ENCODE results near the gene ARHGEF7.
A peak's percentile ranks its signal among the peaks of the same experiment; 100 is the strongest.

Gene ARHGEF7

DNA sequence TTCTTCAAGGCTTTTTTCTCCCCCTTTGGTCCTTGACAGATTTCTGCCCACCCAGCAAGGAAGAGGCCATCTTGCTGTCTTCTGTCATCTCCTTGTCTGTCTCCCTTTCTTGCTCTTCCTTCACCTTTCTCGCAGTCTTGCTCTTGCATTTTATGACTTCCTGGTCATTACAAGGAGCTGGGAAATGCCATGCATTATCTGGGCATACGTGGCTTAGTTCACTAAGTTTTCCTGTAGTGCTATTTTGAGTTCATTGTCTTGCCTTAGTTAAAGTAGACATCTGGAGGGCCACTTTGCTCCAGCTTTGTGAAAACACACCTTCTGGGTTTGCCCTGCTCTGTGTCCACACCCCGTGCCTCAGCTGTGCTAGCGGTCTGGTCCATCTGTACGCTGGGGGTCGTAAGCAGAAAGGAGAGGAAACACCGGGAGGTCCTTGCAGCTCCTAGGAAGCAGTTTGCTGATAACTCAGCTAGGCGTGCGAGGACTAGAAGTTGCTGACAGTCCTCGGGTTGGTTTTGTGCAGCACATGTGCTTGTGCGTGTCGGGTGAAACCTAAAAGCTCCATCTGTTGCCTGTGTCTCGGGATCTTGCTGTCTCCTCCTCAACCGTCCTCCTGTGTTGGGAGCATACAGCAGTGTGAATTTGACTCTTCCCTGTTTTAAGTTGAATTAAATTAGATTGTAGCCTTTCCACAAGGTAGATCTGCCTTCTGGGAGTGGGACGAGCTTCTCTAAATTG, 59.4 kb downstream of the ARHGEF7 start:
- DNase-seq (no peak), ATAC-seq (replicated peaks) (no peak)
- Mint-ChIP-seq H3K27ac (peak overlapping the region; percentile 87 to 97), H3K36me3 (ENCODE audit: insufficient read depth) (peaks cover 29% of the 10 kb centered on the region), H3K4me1 (ENCODE audit: low read depth in 2 of 2) (peaks cover 57 to 63% of the 10 kb centered on the region in 2 donors), H3K27me3 (no peaks in the 10 kb centered on the region), H3K4me3 (no peak overlapping the region), H3K9me3 (no peaks in the 10 kb centered on the region)

DNA sequence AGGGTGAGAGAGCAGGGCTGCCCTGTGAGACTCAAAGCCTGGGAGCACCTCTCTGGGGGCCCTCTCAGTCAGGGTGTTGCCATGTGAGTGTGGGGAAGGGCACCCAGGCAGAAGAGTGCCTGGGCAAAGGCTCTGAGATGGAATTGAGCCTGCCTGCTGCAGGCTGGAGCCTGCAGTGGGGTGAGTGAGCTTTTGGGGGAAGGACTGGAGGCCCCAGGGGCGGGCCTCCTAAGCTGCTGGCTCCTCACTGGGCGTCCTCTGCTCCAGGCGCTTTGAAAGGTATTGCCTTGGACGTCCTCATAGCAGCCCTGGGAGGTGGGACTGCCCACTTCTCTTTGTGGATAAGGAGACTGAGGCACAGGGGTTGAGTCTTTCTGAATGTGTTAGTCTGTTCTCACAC, 60.3 kb downstream of the ARHGEF7 start:
- ATAC-seq (replicated peaks) (no peak), DNase-seq (no peak)
- Mint-ChIP-seq H3K27ac (peak overlapping the region; percentile 69 to 97), H3K4me3 (peak overlapping the region in 1 of 2 donors; percentile 10), H3K27me3 (no peaks in the 10 kb centered on the region), H3K4me1 (ENCODE audit: low read depth in 2 of 2) (peaks cover 61 to 68% of the 10 kb centered on the region in 2 donors), H3K36me3 (ENCODE audit: insufficient read depth) (peaks cover 26% of the 10 kb centered on the region), H3K9me3 (no peaks in the 10 kb centered on the region)

DNA sequence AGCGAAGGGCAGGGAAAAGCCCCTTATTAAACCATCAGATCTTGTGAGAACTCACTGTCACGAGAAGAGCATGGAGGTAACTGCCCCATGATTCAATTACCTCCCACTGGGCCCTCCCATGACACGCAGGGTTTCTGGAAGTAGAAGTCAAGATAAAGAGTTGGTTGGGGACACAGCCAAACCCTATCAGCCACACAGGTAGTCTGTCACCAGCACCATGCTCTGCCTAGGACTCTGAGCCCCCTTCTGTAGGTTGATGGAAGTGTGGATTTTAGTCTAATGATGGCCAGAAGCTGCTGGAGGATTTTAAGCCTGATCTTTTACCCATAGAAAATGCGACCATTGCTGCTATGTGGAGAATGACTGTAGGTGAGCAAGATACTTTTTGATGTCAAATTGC, 60.8 kb downstream of the ARHGEF7 start:
- ATAC-seq (replicated peaks) (no peak), DNase-seq (no peak)
- Mint-ChIP-seq H3K36me3 (ENCODE audit: insufficient read depth) (peaks cover 26% of the 10 kb centered on the region), H3K9me3 (no peaks in the 10 kb centered on the region), H3K27ac (peak overlapping the region; percentile 69 to 97), H3K27me3 (no peaks in the 10 kb centered on the region), H3K4me3 (peak overlapping the region in 1 of 2 donors; percentile 9), H3K4me1 (ENCODE audit: low read depth in 2 of 2) (peaks cover 60 to 66% of the 10 kb centered on the region in 2 donors)

DNA sequence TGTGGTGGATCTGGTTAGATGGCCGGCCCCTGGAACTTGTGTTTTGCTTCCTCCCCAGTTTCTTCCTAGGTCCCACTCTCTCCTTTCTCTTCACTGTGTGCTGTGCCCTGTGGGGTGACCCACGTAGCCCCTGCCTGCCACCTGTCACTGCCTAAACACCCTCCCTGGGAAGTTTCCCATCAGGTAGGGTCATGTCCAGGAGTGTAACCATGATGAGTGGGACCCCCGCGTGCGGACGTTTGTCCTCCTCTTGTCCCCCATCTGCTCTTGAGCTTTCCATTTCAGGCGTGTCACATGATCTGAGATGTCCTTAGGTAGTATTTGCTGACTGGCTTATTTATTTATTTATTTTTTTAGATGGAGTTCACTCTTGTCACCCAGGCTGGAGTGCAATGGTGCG, 61.3 kb downstream of the ARHGEF7 start:
- H3K4me1 Mint-ChIP-seq (ENCODE audit: low read depth in 2 of 2), result peaks cover 63 to 64% of the 10 kb centered on the region in 2 donors
- DNase-seq (no peak), ATAC-seq (replicated peaks) (no peak)
- H3K4me3 Mint-ChIP-seq, result peak overlapping the region; percentile 44 to 75
- no peaks in the 10 kb centered on the region for H3K27me3 Mint-ChIP-seq
- peak overlapping the region; percentile 90 to 97 for H3K27ac Mint-ChIP-seq
- peaks cover 26% of the 10 kb centered on the region for H3K36me3 Mint-ChIP-seq (ENCODE audit: insufficient read depth)
- no peaks in the 10 kb centered on the region for H3K9me3 Mint-ChIP-seq

DNA sequence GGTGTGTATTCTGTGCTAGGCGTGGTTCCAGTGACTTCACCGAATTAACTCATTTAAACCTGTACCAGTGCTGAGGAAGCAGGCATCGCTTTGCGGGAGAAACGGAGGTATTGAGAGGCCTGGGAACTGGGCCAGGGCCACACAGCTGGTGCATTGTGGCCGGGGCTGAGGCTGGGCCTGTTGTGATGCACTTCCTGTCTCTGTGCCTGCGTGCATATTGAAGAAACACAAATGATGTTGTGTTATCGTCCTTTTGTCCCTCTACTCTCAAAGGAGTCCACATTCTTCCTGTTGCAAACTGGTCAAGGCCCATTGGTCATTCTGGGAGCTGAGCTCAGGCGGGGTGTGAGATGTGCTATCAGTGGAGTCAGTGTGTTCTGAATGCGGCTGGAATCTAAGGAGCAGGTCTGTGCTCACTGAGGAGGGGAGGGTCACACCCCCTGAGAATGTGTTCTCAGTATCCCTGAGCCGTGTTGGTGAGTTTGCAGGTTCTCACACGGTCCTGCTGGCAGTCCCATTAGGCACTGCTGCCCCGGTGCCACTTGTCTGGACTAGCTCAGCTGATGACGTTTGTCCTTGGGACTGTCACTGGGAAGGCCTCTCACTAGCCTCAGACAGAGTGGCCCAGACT, 62.1 kb downstream of the ARHGEF7 start:
- H3K9me3 Mint-ChIP-seq, result no peaks in the 10 kb centered on the region
- no peaks in the 10 kb centered on the region for H3K27me3 Mint-ChIP-seq
- peak overlapping the region; percentile 44 to 75 for H3K4me3 Mint-ChIP-seq
- peak; percentile 30 to 65 (median 64) for DNase-seq
- H3K36me3 Mint-ChIP-seq (ENCODE audit: insufficient read depth), result peaks cover 26% of the 10 kb centered on the region
- peaks cover 58 to 65% of the 10 kb centered on the region in 2 donors for H3K4me1 Mint-ChIP-seq (ENCODE audit: low read depth in 2 of 2)
- H3K27ac Mint-ChIP-seq, result peak overlapping the region; percentile 90 to 97
- ATAC-seq (replicated peaks), result peak; percentile 96

DNA sequence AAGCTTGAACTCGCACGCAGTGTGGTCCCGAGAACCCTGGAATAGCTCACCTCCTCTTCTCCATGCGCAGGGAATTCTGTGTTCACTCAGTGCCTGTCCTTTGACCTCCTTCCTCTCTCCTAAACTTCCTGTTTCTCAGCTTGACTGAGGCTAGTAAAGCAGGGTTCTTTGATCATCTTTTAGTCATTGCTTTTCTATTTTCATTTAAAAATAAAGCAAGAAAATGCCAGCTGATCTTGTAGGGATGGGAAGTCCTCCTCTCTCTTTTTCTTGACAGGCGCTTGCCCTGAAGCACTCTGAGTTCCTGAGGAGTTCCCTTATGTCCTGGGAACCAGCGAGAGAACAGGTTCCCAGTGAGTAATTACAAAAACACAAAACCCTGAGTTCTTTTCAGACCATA, 62.8 kb downstream of the ARHGEF7 start:
- Mint-ChIP-seq H3K27ac (peak overlapping the region; percentile 90 to 97), H3K27me3 (no peaks in the 10 kb centered on the region), H3K4me1 (ENCODE audit: low read depth in 2 of 2) (peaks cover 60 to 68% of the 10 kb centered on the region in 2 donors), H3K9me3 (no peaks in the 10 kb centered on the region), H3K36me3 (ENCODE audit: insufficient read depth) (peaks cover 26% of the 10 kb centered on the region), H3K4me3 (peak overlapping the region in 1 of 2 donors; percentile 36)
- DNase-seq (no peak), ATAC-seq (replicated peaks) (no peak)

DNA sequence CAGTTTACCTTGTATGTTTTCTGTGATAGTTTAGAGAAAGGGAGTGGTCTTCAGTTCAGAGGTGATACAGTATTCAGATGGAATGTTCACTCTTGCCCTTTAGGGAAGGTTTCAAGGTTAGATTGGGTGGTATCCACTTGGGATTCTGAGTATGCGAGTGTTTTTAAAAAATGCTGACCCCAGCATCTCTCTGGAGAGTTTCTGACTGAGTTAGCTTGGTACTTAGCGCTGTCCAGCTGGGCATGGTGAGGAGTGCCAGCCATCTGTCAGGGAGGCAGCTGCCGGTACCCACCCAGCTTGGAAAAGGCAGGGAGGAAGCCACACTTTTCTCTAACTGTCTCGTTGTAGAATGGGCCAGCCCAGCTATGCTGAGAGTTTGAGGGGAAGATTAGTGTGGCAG, 63.3 kb downstream of the ARHGEF7 start:
- no peaks in the 10 kb centered on the region for H3K9me3 Mint-ChIP-seq
- no peak for DNase-seq
- peaks cover 65 to 68% of the 10 kb centered on the region in 2 donors for H3K4me1 Mint-ChIP-seq (ENCODE audit: low read depth in 2 of 2)
- H3K27me3 Mint-ChIP-seq, result no peaks in the 10 kb centered on the region
- peaks cover 23% of the 10 kb centered on the region for H3K36me3 Mint-ChIP-seq (ENCODE audit: insufficient read depth)
- H3K27ac Mint-ChIP-seq, result peak overlapping the region; percentile 90 to 97
- H3K4me3 Mint-ChIP-seq, result no peak overlapping the region
- no peak for ATAC-seq (replicated peaks)

DNA sequence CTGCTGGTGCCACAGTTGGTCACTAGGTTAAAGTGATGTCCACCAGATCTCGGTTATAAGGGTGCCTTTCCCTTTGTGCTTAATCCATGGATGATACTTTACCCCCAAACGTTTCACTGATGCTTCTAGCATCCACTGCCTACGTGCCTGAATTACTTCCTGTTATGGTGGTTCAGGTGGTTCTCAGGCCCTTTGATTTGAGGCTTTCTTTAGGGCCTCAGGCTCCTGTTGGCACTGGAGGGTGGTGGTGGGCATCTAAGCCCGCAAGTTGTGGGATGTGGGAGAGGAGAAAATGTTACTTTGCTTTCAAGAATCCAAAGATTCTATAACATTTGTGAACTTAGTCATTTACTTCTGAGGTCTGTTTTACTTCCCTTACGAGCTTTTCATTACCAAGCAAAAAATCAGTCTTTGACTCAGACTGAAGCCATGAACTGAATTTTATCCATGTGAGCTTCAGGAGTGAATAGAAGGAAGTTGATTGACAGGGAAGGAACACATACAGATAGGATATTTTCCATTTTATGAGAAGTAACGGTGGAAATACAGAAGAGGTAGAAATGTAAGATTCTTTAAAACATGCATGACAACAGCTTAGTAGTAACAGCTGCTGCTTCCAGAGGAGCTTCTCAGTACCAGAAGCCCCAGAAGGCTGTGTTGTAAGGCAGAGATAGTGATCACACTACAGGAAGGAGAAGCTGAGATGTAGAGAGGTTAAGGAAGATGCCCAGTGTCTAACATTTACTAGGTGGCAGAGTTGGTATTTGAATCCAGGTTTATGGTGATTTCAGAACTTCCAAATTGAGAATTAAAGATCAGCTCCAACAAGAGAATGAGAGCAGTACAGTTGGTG, 65.0 kb downstream of the ARHGEF7 start:
- H3K27ac Mint-ChIP-seq, result peak overlapping the region; percentile 0 to 17
- no peaks in the 10 kb centered on the region for H3K9me3 Mint-ChIP-seq
- no peak for DNase-seq
- peak overlapping the region in 1 of 2 donors; percentile 14 for H3K4me3 Mint-ChIP-seq
- H3K36me3 Mint-ChIP-seq (ENCODE audit: insufficient read depth), result peaks cover 24% of the 10 kb centered on the region
- peaks cover 75 to 77% of the 10 kb centered on the region in 2 donors for H3K4me1 Mint-ChIP-seq (ENCODE audit: low read depth in 2 of 2)
- ATAC-seq (replicated peaks), result no peak
- H3K27me3 Mint-ChIP-seq, result no peaks in the 10 kb centered on the region

DNA sequence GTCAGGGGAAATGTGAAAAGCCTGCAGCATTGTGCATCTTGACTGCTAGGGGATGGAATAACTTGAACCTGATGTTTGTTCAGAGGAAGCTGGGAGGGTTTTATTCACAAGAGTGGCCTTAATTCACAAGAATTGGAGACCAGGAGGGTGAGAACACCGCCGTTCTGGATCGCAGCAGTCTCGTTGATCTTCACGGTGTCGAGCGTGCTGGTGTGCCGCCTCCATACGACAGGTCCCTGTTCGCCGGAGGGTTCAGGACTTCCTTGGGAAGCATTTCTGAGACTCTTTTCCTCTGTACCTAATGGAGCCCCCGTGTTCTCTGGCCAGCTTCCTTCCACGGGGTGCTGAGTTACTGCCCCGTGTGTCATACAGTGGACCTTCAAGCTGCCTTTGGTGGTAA, 66.9 kb downstream of the ARHGEF7 start:
- DNase-seq, result no peak
- Mint-ChIP-seq H3K27me3 (no peaks in the 10 kb centered on the region), H3K9me3 (no peaks in the 10 kb centered on the region), H3K4me1 (ENCODE audit: low read depth in 2 of 2) (peaks cover 74 to 75% of the 10 kb centered on the region in 2 donors), H3K36me3 (ENCODE audit: insufficient read depth) (peaks cover 17% of the 10 kb centered on the region), H3K27ac (peak overlapping the region in 1 of 2 donors; percentile 59), H3K4me3 (no peak overlapping the region)
- no peak for ATAC-seq (replicated peaks)

DNA sequence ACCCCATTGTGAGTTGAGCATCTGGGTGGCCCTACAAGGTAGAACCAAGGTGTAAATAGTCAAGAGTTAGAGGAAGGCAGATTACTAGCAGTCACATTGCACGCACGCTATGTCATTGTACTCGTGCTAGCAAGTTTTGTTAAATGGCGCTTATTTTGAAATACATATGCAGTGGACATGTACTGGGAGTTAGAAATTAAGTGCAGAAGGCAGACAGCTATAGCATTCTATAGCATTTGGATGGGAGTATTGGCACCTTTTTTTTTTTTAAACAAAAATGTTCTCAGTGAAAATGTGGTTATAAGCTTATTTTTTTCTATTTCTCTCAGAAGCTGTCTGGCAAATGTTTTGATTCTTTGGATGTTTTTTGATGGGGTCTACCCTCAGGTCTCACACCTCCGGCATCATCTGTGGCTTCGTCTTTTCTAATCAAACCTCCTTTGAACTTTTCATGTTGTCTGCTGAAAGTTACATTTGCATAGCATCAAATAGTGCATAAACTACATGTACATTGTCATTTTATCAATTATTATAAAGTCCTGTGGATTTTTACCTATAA, 68.1 kb downstream of the ARHGEF7 start:
- Mint-ChIP-seq H3K27ac (peak overlapping the region; percentile 82 to 88), H3K9me3 (no peaks in the 10 kb centered on the region), H3K36me3 (ENCODE audit: insufficient read depth) (peaks cover 18% of the 10 kb centered on the region), H3K27me3 (no peaks in the 10 kb centered on the region), H3K4me1 (ENCODE audit: low read depth in 2 of 2) (peaks cover 68 to 69% of the 10 kb centered on the region in 2 donors), H3K4me3 (peak overlapping the region in 1 of 2 donors; percentile 77)
- ATAC-seq (replicated peaks) (peak; percentile 40), DNase-seq (no peak)

DNA sequence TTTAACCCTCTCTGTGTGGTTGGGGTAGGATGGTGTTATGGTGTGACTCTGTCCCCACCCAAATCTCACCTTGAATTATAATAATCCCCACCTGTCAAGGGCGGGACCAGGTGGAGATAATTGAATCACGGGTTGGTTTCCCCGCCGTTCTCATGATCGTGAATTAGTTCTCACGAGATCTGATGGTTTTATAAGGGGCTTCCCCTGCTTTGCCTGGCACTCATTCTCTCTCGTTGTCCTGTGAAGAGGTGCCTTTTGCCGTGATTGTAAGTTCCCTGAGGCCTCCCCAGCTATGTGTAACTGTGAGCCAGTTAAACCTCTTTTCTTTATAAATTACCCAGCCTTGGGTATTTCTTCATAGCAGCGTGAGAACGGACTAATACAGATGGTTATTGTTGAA, 68.8 kb downstream of the ARHGEF7 start:
- Mint-ChIP-seq H3K4me1 (ENCODE audit: low read depth in 2 of 2) (peaks cover 71% of the 10 kb centered on the region in 2 donors), H3K9me3 (no peaks in the 10 kb centered on the region), H3K36me3 (ENCODE audit: insufficient read depth) (peaks cover 21% of the 10 kb centered on the region), H3K4me3 (peak overlapping the region; percentile 76 to 77), H3K27me3 (no peaks in the 10 kb centered on the region), H3K27ac (peak overlapping the region; percentile 82 to 88)
- DNase-seq, result no peak
- no peak for ATAC-seq (replicated peaks)

DNA sequence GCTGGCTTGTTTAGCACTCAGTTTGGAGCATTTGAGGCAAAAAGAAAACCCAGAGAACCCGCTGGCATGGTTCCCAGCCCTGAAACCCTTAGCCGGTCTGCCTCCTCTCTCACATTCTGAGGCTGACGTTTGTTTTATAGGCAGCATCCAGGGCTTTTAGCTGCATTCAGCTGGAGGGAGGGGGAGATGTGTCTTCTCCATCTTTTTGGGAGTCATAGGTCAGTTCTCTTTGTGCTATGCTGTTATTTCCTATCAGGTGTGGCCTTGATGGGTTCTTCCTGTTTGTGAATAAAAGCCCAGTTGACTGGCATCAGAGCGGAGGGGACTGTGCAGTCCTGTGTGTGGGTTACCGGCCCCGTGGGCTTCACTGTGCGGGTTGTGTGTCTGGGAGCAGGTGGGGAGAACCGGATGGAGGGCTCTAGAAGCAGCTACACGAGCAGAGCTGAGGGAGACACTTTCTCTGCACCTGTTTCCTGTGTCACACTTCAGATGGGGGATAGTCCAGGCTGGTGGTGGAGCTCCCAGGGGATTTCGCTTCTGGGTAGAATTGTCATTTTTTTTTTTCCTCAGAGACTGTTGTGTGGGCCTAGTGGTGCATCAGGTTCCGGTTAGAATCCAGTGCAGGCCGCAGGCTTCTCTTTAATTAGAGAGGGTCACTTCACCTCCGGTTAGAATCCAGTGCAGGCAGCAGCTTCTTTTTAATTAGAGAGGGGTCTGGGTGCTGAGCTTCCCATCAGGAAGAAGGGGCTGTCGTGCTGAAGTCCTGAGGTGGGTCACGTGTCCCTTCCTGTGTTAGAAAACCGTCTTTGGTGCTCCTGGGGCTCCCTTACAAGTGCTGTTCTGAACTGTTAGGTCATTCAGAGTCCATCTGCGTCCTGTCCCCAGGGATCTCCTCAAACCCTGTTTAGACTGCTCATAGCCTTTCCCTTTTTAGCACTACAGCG, 69.6 kb downstream of the ARHGEF7 start:
- peaks cover 28% of the 10 kb centered on the region for H3K36me3 Mint-ChIP-seq (ENCODE audit: insufficient read depth)
- H3K27ac Mint-ChIP-seq, result peak overlapping the region; percentile 82 to 88
- H3K9me3 Mint-ChIP-seq, result no peaks in the 10 kb centered on the region
- no peaks in the 10 kb centered on the region for H3K27me3 Mint-ChIP-seq
- peak; percentile 39 to 54 (median 47) for DNase-seq
- peak overlapping the region; percentile 76 to 77 for H3K4me3 Mint-ChIP-seq
- peaks cover 73% of the 10 kb centered on the region in 2 donors for H3K4me1 Mint-ChIP-seq (ENCODE audit: low read depth in 2 of 2)
- peak; percentile 76 for ATAC-seq (replicated peaks)

All from effector memory CD8-positive, alpha-beta T cell (primary cell).